ENCODE results near the gene PIK3R4. TPM values are rescaled to one million over a fixed set of nuclear protein-coding genes. Genes with fewer than 3 reads are reported as not detected.

Gene PIK3R4
- total RNA-seq, 4 donors from 2014 or later, result 14.0 to 25.0 (median 17.7) TPM

DNA sequence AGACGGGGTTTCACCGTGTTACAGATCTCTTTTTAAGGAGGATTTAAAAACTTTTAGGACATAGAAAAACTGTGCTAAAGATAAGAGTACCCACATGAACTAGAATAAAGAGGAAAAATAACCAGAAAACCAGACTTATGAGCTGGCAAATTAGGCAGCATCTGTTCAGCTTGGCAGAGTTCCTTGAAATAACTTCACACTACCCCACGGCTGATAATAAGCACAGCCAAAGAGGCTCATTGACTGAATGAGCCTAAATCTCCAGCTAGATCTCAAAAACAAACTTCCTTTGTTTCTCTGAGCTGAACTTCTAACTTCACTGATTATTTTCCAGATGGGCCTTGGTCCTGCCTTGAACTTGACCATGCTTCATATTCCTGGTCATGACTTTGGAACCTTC, 26.7 kb upstream of the PIK3R4 start:
- Histone ChIP-seq H3K4me1 (no peaks in the 10 kb centered on the region), H3K27me3 (no peaks in the 10 kb centered on the region), H3K36me3 (no peaks in the 10 kb centered on the region), H3K9me3 (no peaks in the 10 kb centered on the region), H3K27ac (no peak overlapping the region), H3K4me3 (no peak overlapping the region)
- no peak for TF ChIP-seq POLR2A (IDR thresholded peaks at IDR 0.05)
- in situ Hi-C loops (cut with MboI; ENCODE audit: low sequenced_read_pairs in 4 of 4) (loop anchor here in 1 of 4 donors (25.0 kb wide), 1 partner anchor 114 kb away; the partner anchor contains the start of gene ATP2C1), intact Hi-C loops (cut with DNase I; ENCODE audit: low total_unique reads) (no loop called here)
- no peak for ATAC-seq
- DNase-seq, result no peak

DNA sequence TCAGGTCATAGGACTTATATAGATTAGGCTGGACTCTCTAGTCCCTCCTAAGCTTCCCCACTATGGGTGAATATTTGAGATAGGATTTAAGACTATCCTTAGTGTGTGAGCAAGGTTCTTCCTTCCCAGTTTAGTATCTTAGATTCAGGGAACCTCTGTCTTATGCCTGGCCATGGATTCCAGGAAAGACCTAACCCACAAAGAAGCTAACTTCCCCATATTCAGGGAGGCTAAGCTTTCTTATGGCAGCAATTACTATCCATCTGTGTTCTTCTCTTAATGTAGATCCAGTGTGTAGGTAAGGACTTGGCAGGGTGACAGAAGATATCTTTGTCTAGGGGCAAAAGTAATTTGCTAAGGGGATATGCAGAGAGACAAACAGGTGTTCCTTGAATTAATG, 25.5 kb upstream of the PIK3R4 start:
- DNase-seq, result no peak
- TF ChIP-seq, protein P1, sequence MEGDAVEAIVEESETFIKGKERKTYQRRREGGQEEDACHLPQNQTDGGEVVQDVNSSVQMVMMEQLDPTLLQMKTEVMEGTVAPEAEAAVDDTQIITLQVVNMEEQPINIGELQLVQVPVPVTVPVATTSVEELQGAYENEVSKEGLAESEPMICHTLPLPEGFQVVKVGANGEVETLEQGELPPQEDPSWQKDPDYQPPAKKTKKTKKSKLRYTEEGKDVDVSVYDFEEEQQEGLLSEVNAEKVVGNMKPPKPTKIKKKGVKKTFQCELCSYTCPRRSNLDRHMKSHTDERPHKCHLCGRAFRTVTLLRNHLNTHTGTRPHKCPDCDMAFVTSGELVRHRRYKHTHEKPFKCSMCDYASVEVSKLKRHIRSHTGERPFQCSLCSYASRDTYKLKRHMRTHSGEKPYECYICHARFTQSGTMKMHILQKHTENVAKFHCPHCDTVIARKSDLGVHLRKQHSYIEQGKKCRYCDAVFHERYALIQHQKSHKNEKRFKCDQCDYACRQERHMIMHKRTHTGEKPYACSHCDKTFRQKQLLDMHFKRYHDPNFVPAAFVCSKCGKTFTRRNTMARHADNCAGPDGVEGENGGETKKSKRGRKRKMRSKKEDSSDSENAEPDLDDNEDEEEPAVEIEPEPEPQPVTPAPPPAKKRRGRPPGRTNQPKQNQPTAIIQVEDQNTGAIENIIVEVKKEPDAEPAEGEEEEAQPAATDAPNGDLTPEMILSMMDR (IDR thresholded peaks at IDR 0.05 in 4 of 5, conservative IDR thresholded peaks at IDR 0.05 in 1 of 5), result no peak
- TF ChIP-seq POLR2A (IDR thresholded peaks at IDR 0.05), result no peak
- no peak overlapping the region for H3K4me3 ChIP-seq
- in situ Hi-C loops (cut with MboI; ENCODE audit: low sequenced_read_pairs in 4 of 4) (loop anchor here in 1 of 4 donors (25.0 kb wide), 1 partner anchor 115 kb away; the partner anchor contains the start of gene ATP2C1), intact Hi-C loops (cut with DNase I; ENCODE audit: low total_unique reads) (no loop called here)
- no peaks in the 10 kb centered on the region for H3K4me1 ChIP-seq
- H3K27me3 ChIP-seq, result no peaks in the 10 kb centered on the region
- H3K36me3 ChIP-seq, result no peaks in the 10 kb centered on the region
- no peaks in the 10 kb centered on the region for H3K9me3 ChIP-seq
- no peak overlapping the region for H3K27ac ChIP-seq
- no peak for ATAC-seq

DNA sequence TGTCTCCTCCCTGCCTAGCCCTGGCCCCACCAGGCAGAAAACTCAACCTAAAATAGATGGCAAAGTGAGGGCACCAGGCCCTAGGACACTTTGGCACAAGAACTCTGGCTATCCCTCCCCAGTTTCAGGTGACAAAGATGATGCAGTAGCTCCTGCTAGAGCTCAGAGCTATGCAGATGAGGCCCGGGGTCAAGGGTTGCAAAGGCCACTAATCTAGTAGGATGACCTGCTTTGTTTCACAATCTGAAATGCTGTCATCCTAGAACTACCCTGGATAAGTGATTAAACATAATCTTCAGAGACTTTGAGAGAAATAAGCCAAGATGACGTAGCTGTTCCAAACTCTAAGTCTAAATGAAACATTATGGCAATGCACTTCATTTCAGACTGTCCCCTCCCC, 24.0 kb upstream of the PIK3R4 start:
- TF ChIP-seq POLR2A (IDR thresholded peaks at IDR 0.05), result no peak
- TF ChIP-seq, protein P1 (IDR thresholded peaks at IDR 0.05 in 4 of 5, conservative IDR thresholded peaks at IDR 0.05 in 1 of 5), result no peak
- Histone ChIP-seq H3K27ac (no peak overlapping the region), H3K9me3 (no peaks in the 10 kb centered on the region), H3K27me3 (no peaks in the 10 kb centered on the region), H3K4me1 (no peaks in the 10 kb centered on the region), H3K4me3 (no peak overlapping the region), H3K36me3 (no peaks in the 10 kb centered on the region)
- DNase-seq (no peak), ATAC-seq (no peak)
- intact Hi-C loops (cut with DNase I; ENCODE audit: low total_unique reads) (no loop called here), in situ Hi-C loops (cut with MboI; ENCODE audit: low sequenced_read_pairs in 4 of 4) (loop anchor here in 1 of 4 donors (25.0 kb wide), 1 partner anchor 117 kb away; the partner anchor contains the start of gene ATP2C1)

- no peaks in the 10 kb centered on the region for H3K4me1 ChIP-seq
Measured at GRCh38 chr3:130761730-130762311, 15.2 kb upstream of the PIK3R4 start.

DNA sequence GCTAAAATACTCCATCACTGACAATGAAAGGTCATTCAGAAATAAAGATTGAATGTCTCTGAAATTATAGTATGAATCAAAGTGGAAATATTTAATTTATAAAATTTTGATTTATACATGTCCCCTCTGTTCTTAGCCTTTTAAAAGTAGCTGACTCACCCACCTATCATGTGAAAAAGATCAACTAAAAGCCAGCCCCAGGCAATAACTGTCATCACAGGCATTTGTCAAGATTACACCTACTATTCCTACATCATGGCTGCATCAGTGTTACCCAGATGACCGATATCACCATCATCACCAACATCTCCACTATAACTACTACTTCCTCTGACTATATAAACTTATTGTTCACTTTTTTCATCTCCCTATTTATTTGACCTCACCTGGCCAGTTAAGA, 14.3 kb upstream of the PIK3R4 start:
- DNase-seq, result no peak
- intact Hi-C loops (cut with DNase I; ENCODE audit: low total_unique reads), result no loop called here

More at GRCh38 chr3:130761730-130762311, 15.2 kb upstream of the PIK3R4 start:
- no peak overlapping the region for H3K27ac ChIP-seq
- TF ChIP-seq, protein P1 (IDR thresholded peaks at IDR 0.05 in 4 of 5, conservative IDR thresholded peaks at IDR 0.05 in 1 of 5), result no peak
- TF ChIP-seq POLR2A (IDR thresholded peaks at IDR 0.05), result no peak
- no peaks in the 10 kb centered on the region for H3K27me3 ChIP-seq
- H3K4me3 ChIP-seq, result no peak overlapping the region
- no peaks in the 10 kb centered on the region for H3K9me3 ChIP-seq
- in situ Hi-C loops (cut with MboI; ENCODE audit: low sequenced_read_pairs in 4 of 4) (loop anchor here in 2 of 4 donors (5.0 to 25.0 kb wide), 2 partner anchors 125 to 135 kb away; partner anchors contain the start of gene ATP2C1 (in 1 of the 2)), intact Hi-C loops (cut with DNase I; ENCODE audit: low total_unique reads) (no loop called here)
- H3K36me3 ChIP-seq, result no peaks in the 10 kb centered on the region
- DNase-seq (no peak), ATAC-seq (no peak)

More for the DNA sequence above, 14.3 kb upstream of the PIK3R4 start:
- H3K4me3 ChIP-seq, result no peak overlapping the region
- no peak overlapping the region for H3K27ac ChIP-seq
- H3K4me1 ChIP-seq, result no peaks in the 10 kb centered on the region
- H3K36me3 ChIP-seq, result no peaks in the 10 kb centered on the region
- H3K9me3 ChIP-seq, result no peaks in the 10 kb centered on the region
- TF ChIP-seq POLR2A (IDR thresholded peaks at IDR 0.05), result no peak
- TF ChIP-seq, protein P1 (IDR thresholded peaks at IDR 0.05 in 4 of 5, conservative IDR thresholded peaks at IDR 0.05 in 1 of 5), result no peak
- in situ Hi-C loops (cut with MboI; ENCODE audit: low sequenced_read_pairs in 4 of 4), result loop anchor here in 2 of 4 donors (5.0 to 25.0 kb wide), 2 partner anchors 126 to 136 kb away; partner anchors contain the start of gene ATP2C1 (in 1 of the 2)
- H3K27me3 ChIP-seq, result no peaks in the 10 kb centered on the region
- ATAC-seq, result no peak
